ENCODE results near the gene KIF15. TPM values are rescaled to one million over a fixed set of nuclear protein-coding genes. Genes with fewer than 3 reads are reported as not detected.

KIF15 gene
- total RNA-seq, 1 donor from 2014 or later, result 2.2 TPM

DNA sequence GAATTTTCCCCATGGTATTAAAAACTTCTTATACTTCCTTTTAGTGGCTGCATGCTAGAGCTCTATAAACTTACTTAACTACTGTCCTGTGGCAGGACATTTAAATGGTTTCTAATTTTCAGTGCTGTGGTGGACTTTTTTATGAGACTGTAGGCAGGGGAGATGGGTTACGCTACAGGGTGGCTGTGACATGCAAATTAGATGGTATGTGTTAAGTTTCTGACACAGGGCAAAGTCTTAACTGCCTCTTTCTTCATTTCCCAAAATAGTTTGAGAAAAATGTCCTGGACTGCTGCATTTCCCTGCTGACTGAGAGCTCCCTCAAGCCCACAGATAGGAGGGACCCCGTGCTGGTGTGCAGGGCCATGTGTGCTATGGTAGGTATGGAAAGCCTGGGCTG is 134.8 kb downstream of the KIF15 start:
- H3K4me3 ChIP-seq, result no peak overlapping the region
- no peaks in the 10 kb centered on the region for H3K4me1 ChIP-seq
- no peak overlapping the region for H3K27ac ChIP-seq
- TF ChIP-seq POLR2AphosphoS5 (IDR thresholded peaks at IDR 0.05; ENCODE audit: insufficient read depth in 1 of 2, low read depth in 1 of 2) (no peak), POLR2A (IDR thresholded peaks at IDR 0.05) (no peak)
- TF ChIP-seq, protein P1, sequence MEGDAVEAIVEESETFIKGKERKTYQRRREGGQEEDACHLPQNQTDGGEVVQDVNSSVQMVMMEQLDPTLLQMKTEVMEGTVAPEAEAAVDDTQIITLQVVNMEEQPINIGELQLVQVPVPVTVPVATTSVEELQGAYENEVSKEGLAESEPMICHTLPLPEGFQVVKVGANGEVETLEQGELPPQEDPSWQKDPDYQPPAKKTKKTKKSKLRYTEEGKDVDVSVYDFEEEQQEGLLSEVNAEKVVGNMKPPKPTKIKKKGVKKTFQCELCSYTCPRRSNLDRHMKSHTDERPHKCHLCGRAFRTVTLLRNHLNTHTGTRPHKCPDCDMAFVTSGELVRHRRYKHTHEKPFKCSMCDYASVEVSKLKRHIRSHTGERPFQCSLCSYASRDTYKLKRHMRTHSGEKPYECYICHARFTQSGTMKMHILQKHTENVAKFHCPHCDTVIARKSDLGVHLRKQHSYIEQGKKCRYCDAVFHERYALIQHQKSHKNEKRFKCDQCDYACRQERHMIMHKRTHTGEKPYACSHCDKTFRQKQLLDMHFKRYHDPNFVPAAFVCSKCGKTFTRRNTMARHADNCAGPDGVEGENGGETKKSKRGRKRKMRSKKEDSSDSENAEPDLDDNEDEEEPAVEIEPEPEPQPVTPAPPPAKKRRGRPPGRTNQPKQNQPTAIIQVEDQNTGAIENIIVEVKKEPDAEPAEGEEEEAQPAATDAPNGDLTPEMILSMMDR (IDR thresholded peaks at IDR 0.05), result no peak
- intact Hi-C loops (cut with DNase I), result no loop called here
- H3K9me3 ChIP-seq, result no peaks in the 10 kb centered on the region
- no peaks in the 10 kb centered on the region for H3K36me3 ChIP-seq
- H3K27me3 ChIP-seq, result no peaks in the 10 kb centered on the region
- DNase-seq (ENCODE audit: extremely low spot score in 2 of 2), result no peak

DNA sequence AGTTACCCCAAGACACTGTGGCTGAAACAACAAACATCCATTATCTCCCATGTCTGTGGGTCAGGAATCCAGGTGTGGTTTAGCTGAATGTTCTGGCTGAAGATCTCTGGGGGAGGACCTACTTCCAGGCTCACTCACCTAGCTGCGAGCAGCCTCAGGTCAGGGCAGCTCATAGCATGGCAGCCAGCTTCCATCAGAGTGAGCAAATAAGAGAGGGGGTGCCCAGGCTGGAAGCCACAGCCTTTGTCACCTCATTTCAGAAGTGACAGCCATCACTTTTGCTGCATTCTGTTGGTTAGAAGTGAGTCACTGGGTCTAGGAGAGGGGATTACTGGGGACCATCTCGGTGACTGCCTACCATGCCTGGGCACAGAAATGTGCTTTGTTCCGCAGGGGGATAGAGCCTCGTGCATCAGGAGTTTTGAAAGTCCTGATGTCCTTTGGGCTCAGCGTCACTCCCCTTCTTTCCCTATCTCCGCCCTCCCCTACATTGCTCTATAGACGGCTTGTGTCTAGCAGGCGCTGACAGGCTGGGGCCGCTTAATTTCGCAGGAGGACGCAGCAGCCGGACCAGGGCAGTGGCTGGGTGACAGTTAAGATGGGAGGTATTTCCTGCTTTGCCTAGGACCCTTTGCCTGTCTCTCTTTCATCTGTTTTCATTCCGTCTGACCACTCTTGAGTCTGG is 138.2 kb downstream of the KIF15 start:
- no peaks in the 10 kb centered on the region for H3K27me3 ChIP-seq
- no peaks in the 10 kb centered on the region for H3K36me3 ChIP-seq
- no peak overlapping the region for H3K4me3 ChIP-seq
- TF ChIP-seq POLR2A (IDR thresholded peaks at IDR 0.05), result no peak
- TF ChIP-seq, protein P1 (IDR thresholded peaks at IDR 0.05), result no peak
- no peak for TF ChIP-seq POLR2AphosphoS5 (IDR thresholded peaks at IDR 0.05; ENCODE audit: insufficient read depth in 1 of 2, low read depth in 1 of 2)
- H3K27ac ChIP-seq, result no peak overlapping the region
- intact Hi-C loops (cut with DNase I), result no loop called here
- H3K9me3 ChIP-seq, result no peaks in the 10 kb centered on the region
- DNase-seq (ENCODE audit: extremely low spot score in 2 of 2), result no peak
- H3K4me1 ChIP-seq, result no peaks in the 10 kb centered on the region

DNA sequence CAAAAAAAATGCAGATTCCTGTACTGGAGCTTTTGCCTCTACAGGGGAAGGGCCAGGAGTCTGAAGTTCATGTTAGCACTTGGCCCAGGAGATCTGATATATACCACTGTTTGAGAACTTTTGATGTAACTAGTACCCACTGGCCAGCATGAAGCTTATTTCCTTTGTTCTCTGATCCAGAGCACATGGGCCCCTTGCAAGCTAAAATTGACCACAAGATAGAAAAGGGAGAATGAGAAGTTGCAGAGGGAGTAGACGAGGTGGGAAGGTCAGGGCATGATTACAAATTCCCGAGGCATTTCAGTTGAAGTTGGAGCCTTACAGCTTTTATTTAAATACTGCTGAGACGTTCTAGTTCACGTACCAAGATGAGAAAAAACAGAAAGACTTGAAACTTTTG is 141.0 kb downstream of the KIF15 start:
- H3K27me3 ChIP-seq, result no peaks in the 10 kb centered on the region
- no peak for TF ChIP-seq POLR2A (IDR thresholded peaks at IDR 0.05)
- TF ChIP-seq, protein P1 (IDR thresholded peaks at IDR 0.05), result no peak
- TF ChIP-seq POLR2AphosphoS5 (IDR thresholded peaks at IDR 0.05; ENCODE audit: insufficient read depth in 1 of 2, low read depth in 1 of 2), result no peak

More for the DNA sequence above, 141.0 kb downstream of the KIF15 start:
- H3K36me3 ChIP-seq, result no peaks in the 10 kb centered on the region
- no peak overlapping the region for H3K4me3 ChIP-seq
- DNase-seq (ENCODE audit: extremely low spot score in 2 of 2), result no peak
- intact Hi-C loops (cut with DNase I), result no loop called here
- no peaks in the 10 kb centered on the region for H3K4me1 ChIP-seq
- H3K9me3 ChIP-seq, result no peaks in the 10 kb centered on the region
- H3K27ac ChIP-seq, result no peak overlapping the region

MicroRNA genes within 50 kb of the gene (microRNA counts, 767-probe panel; counts per million panel counts)
- 238 to 261 counts per million in 2 donors for microRNA hsa-miR-564

Other genes with a start within 250 kb of the KIF15 start
- gene ZKSCAN7, start 206.6 kb upstream of the KIF15 start, total RNA-seq, result 2.7 TPM
- gene ZNF660, start 176.8 kb upstream of the KIF15 start, total RNA-seq, result 0.98 TPM
- 17.9 TPM for gene ZNF197, start 136.8 kb upstream of the KIF15 start, total RNA-seq
- 9.3 TPM for gene ZNF35, start 113.1 kb upstream of the KIF15 start, total RNA-seq
- gene ZNF502, start 49.1 kb upstream of the KIF15 start, total RNA-seq, result 4.4 TPM
- 2.7 TPM for gene ZNF501, start 32.2 kb upstream of the KIF15 start, total RNA-seq
- gene KIAA1143, start 175 bp upstream of the KIF15 start, total RNA-seq, result 14.0 TPM
- 10.8 TPM for gene TMEM42, start 100.1 kb downstream of the KIF15 start, total RNA-seq
- not detected for gene TGM4, start 112.8 kb downstream of the KIF15 start, total RNA-seq
- gene ZDHHC3, start 214.4 kb downstream of the KIF15 start, total RNA-seq, result 83.5 TPM
- 56.2 TPM for gene EXOSC7, start 214.4 kb downstream of the KIF15 start, total RNA-seq

All from vagina (tissue), 2 donors.